NCI-H2107 treated with DMSO at 0.1 percent for 48 hours (cell line): Measurements from ENCODE around the gene TOMM7.

Experiments used
- DNase-seq: peaks from one replicate; lab custom pipeline; 2025; ENCODE audit not compliant: unreplicated experiment; lab: John Stamatoyannopoulos, UW

Gene TOMM7

GRCh38 chr7:22822486-22823141 is at the start of gene TOMM7:
Gene TOMM7 (minus strand): TSS chr7:22822849. CDS start chr7:22822779, 70 bp downstream.
- DNase-seq, result peak; percentile 98

DNA sequence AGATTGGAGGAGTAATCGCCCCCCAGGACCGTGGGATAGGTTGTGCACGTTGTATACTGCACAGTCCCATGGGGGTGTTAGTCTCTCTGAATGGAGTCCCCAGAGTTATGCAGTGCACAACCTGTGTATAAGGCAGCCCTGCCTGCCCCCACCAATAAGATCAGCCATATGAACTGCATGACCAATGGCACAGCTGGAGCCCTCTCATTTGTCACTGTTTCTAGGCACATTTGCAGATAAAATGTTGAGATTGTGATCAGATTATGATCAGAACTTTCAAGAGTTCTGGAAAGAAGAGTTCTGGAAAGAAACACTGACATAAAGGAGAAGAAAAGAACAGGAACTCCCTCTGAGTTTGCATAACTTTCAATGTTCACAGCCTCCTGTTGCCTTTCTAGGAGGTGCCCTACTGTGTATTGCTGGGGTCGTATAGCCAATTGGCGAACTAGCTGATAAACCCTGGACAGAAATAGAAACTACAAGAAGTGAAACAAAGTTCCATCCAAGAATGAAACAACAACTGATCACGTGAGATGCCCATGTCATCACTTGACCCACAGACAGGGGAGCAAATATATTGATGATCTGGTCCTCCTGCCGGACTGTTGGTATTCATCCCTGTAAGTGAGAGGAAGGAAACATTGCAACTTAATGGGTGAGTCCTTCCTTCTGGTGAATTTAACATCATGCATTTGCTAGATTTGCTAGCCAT is 49.6 kb upstream of the TOMM7 start:
- DNase-seq, result no peak

DNA sequence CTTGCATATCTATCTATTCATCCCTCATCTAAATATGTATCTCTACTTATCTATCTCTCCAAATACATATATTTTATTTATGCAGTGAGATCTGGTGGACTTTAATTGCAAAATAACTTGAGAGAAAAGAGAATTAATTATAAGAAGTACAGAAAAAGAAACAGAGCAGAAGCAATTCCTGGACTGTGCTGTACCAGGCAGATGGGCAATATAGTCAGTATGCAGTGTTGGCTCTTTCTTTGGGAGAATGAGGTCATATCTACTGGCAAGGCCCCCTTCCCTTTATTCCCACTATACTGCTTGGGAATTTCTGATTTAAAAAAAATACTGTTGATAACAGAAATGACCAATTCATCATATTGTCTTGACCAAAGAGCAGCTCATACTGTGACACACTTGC is 49.0 kb upstream of the TOMM7 start:
- no peak for DNase-seq

DNA sequence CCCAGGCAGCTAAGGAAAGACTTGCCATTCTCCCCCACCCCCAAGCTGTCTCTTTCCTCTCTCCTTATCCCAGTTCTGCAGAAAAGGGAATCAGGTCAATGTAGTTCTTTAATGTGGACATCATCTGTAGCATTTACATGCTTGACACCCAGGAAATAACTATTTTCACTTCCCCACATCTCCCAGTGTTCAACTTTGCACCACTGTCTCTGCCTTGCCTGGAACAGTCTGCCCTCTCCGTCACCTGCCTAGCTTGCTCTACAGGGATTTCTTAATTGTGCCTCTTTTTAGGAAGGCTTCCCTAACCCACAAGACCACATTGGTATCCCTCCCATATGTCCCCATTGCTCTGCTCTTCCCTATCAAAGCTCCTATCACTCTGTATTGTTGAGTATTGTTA is 45.9 kb upstream of the TOMM7 start:
- no peak for DNase-seq

DNA sequence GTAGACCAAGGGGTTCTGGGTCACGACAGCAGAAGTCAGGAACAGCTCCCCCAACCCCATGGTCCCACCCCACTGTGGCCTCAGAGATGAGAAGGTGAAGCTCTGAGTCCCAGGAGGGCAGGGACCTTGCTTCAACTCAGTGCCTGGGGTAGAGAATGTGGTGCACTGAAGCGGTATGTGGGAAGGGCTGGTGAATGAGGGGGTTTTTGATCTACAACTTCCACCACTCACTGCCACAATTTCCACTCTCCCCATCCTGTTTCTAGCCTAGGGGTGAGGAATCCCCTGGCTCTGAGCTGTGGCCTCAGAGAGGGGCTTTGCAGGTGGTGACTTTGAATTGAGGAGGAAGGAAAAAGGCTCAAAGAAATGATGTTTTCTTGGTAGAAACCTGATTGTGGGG is 44.9 kb upstream of the TOMM7 start:
- DNase-seq, result no peak

- no peak for DNase-seq
Observed at GRCh38 chr7:22867003-22867402, 44.4 kb upstream of the TOMM7 start.

- no peak for DNase-seq
Observed at GRCh38 chr7:22865602-22865960, 42.9 kb upstream of the TOMM7 start.

DNA sequence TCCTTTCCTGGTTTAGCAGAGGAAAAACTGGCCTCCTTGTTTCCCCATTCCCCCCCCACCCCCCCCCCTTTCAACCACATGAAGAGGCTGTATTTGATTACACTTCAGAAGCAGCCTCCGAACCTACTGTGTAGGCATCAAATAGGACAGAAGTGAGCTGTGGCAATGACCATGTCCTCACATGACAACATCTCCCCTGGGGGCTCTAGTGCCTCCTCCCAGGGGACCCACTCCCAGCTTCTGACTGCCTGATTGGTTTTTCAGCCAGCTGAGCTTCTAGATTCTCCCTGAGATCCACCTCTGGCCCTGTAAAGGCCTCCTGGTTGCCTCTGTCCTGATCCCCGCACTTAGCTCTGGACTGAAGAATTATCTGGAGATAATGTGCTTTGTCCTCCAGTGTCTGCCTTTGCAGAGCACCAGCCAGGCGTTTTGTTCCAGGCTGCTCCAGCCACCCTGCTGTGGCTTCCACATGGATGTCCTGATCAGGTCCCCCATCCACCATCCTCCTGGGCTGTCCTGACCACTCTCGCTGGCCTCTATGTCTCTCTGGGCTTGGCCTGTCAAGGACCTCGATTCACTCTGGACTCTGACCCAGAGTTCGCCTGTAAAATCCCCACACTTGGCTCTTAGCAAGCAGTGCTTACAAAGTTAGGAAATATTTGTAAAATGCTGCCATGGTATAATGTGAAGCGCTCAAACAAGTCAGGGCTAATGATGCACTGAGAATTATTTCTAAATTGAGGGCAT is 42.4 kb upstream of the TOMM7 start:
- peak; percentile 10 for DNase-seq

DNA sequence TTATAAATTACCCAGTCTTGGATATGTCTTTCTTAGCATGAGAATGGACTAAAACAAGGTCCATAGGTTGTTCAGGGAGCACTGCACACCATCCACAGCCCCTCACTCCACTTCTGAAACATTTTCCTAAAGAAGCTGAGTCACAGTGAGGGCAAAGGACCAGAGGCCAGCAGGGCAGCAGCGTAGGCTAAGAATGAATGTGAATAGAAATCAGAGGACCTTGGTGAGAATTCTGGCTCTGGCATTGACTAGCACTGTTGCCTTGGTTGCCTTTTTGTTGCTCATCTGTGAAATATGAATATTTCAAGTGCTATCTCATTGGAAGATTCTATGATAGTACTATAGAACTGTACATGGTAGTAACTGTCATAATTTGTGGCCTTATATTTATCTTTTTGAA is 41.7 kb upstream of the TOMM7 start:
- no peak for DNase-seq

- no peak for DNase-seq
Observed at GRCh38 chr7:22863156-22863899, 40.7 kb upstream of the TOMM7 start.

GRCh38 chr7:22861576-22861975 is 38.9 kb upstream of the TOMM7 start:
- no peak for DNase-seq

GRCh38 chr7:22860784-22861482 is 38.3 kb upstream of the TOMM7 start:
- DNase-seq, result no peak

DNA sequence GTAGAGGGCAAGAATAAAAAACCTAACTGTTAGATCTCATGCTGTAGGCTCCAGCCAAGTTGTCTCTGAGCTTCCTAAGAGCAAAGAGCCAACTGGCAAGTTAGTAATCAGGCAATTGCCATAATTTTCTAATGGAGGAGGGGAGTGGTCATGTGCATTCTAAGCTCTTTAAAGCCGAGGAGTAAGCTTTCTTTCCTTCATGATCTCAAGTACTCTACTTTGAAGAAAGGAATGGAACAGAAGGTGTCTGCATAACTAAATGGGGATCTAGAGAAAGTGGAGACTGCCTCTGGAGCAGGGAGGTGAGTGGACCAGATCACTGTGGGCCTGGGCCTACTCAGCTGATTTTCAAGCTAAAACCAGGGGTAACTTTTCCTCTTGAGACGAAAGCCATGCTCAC is 37.7 kb upstream of the TOMM7 start:
- no peak for DNase-seq

- DNase-seq, result no peak
Observed at GRCh38 chr7:22859641-22860290, 37.1 kb upstream of the TOMM7 start.

DNA sequence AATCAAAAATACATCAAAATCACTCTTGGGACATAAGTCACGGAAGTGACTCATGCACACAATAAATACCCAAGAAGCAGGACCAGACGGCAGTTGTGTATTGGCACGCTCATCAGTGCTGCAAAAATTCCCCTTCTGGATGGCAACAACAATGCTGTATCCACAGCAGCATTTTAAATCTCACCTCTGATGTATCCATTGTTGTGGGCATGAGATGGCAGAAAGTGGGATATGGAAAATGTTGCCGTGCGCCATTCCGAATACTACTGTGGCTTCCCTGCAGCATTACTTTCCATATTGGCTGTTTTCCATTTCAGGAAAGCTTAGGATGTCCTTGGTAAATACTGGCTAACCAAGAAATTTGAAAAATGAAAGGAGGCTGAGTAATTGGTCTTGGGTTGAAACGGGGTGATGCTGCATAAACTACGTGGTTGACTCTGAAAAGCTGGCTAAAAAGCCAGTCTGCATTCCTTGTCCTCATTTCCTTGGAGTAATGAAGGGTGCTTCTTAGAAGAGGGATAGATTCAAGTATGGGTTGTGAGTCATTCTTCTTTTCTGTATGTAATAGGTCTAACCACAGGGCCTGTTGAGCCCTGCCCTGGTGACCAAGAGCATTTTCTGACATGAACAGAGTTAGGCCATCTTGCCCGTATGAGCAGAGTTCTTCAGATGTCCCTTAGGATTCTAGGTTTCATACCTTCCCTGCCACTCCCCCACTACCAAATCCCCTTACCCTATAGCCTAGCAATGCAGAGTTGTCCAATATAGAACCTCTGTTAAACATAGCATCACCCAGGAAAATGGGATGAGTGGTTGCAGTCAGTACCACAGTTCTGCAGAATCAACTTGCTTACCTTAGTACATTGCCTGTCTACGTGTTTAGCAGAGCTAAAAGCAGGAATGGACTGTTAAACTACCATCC is 36.3 kb upstream of the TOMM7 start:
- no peak for DNase-seq

DNA sequence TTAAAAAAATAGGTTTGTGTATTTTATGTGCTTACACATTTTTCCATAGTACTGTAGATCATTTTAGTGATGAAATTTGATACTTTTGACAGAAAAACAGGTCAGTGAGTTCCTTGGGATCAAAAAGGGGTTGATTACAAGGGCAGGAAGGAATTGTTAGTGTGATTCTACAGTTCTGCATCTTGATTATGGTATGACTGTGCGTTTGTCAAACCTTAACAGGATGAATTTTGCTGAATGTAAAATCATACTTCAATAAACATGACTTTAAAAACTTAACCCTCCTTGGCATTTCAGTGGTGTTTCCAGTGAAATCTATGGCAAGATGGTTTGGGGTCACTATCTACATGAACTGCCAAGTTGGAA is 35.6 kb upstream of the TOMM7 start:
- no peak for DNase-seq

GRCh38 chr7:22856416-22856815 is 33.8 kb upstream of the TOMM7 start:
- no peak for DNase-seq

DNA sequence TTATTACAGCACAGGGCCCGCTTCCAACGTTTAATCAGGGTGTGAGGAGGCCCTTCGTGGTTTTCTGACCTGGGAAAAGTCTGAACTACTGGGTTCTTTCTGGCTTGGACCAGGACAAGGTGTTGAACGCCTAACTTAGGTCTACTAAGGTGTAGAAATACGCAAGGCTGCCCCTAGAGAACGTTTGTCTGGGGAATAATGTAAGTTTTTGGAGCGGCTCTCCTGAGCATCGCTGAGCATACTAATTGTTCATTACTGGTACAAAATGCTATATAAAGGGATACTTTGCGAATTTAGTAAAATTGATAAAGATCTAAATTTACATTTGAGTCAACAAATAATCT is 32.4 kb upstream of the TOMM7 start:
- DNase-seq, result no peak
